H1 (cell line): Measurements from ENCODE around the gene CRYGA. TPM values are rescaled to one million over a fixed set of nuclear protein-coding genes. Genes with fewer than 3 reads are reported as not detected.

Experiments
- CTCF ChIA-PET: fragments of 300-600 bp; sonication (Branson Sonifier 250); formaldehyde crosslinking; loops from one replicate; lab custom pipeline; 2021; ENCODE audit not compliant: partially characterized antibody; lab: Charles Lee
- POLR2A ChIA-PET: fragments of 300-600 bp; sonication (Branson Sonifier 250); formaldehyde crosslinking; loops from one replicate; lab custom pipeline; 2021; ENCODE audit warnings: inconsistent platforms; ENCODE audit not compliant: partially characterized antibody; lab: Charles Lee
- DNase-seq, 2 experiments: peaks; one replicate each; pipeline versions ENCODE4 v3.0.0 to v3.0.0-alpha.2; 2010 to 2022; ENCODE audit warnings: low spot score in 2 of 2, low read depth in 1 of 2, mixed read lengths in 1 of 2
- FAIRE-seq: peaks from 2 replicates; lab custom pipeline; 2011; peaks lifted over from hg19 to GRCh38; lab: Jason Lieb, UNC
- H2AFZ ChIP-seq: 2 replicates; pipeline ENCODE4 v1.8.1; 2012; ENCODE audit warnings: low read length, inconsistent platforms
- H2AK5ac ChIP-seq: 2 replicates; pipeline ENCODE4 v1.6.1; 2013; ENCODE audit warnings: low read depth, low read length
- H2BK120ac ChIP-seq: replicated peaks from 2 replicates; pipeline ENCODE3; 2013; ENCODE audit warnings: low read depth, low read length, inconsistent platforms
- H2BK12ac ChIP-seq: 2 replicates; pipeline ENCODE4 v1.6.1; 2013; ENCODE audit warnings: low read depth, low read length
- H2BK15ac ChIP-seq: 2 replicates; pipeline ENCODE4 v1.6.1; 2013; ENCODE audit warnings: low read length
- H2BK20ac ChIP-seq: 2 replicates; pipeline ENCODE4 v1.6.1; 2013; ENCODE audit warnings: low read length
- H2BK5ac ChIP-seq: 2 replicates; pipeline ENCODE4 v1.6.1; 2013; ENCODE audit warnings: low read depth, low read length
- H3K14ac ChIP-seq: 2 replicates; pipeline ENCODE4 v1.6.1; 2013; ENCODE audit warnings: inconsistent platforms; ENCODE audit not compliant: insufficient read length
- H3K18ac ChIP-seq: 2 replicates; pipeline ENCODE4 v1.6.1; 2013; ENCODE audit warnings: low read length; ENCODE audit errors: extremely low read depth
- H3K23ac ChIP-seq: 2 replicates; pipeline ENCODE4 v1.6.1; 2013; ENCODE audit warnings: inconsistent platforms; ENCODE audit not compliant: insufficient read length
- H3K23me2 ChIP-seq: 2 replicates; pipeline ENCODE4 v1.6.1; 2013; ENCODE audit warnings: low read depth, low read length
- H3K27ac ChIP-seq: 2 replicates; pipeline ENCODE4 v1.6.1; 2011; ENCODE audit warnings: low read depth, low read length, inconsistent platforms
- H3K27me3 ChIP-seq, 4 experiments: replicated peaks in 1 of 4; 1 replicate in 1 of 4; 2 replicates in 3 of 4; pipeline versions ENCODE4 v1.6.1 to v1.8.1; 2011 to 2013; ENCODE audit warnings: low read length in 3 of 4, mild to moderate bottlenecking in 3 of 4, inconsistent platforms in 2 of 4, mixed read lengths in 2 of 4, moderate library complexity in 1 of 4; ENCODE audit not compliant: control insufficient read depth in 3 of 4, insufficient read depth in 3 of 4; ENCODE audit errors: extremely low read depth in 1 of 4
- H3K36me3 ChIP-seq, 4 experiments: 2 replicates each; pipeline versions ENCODE4 v1.6.1 to v1.8.1; 2011 to 2013; ENCODE audit warnings: mild to moderate bottlenecking in 4 of 4, low read length in 3 of 4, moderate library complexity in 2 of 4, control low read depth in 1 of 4, inconsistent platforms in 1 of 4; ENCODE audit not compliant: insufficient read depth in 4 of 4, control insufficient read depth in 2 of 4
- H3K4ac ChIP-seq: replicated peaks from 2 replicates; pipeline ENCODE3; 2013; ENCODE audit warnings: low read length, low read depth, mixed read lengths, inconsistent platforms; ENCODE audit not compliant: insufficient read length
- H3K4me1 ChIP-seq, 4 experiments: replicated peaks in 1 of 4; 1 replicate in 1 of 4; 2 replicates in 3 of 4; pipeline versions ENCODE4 v1.6.1 to v1.8.1; 2011 to 2013; ENCODE audit warnings: low read length in 3 of 4, inconsistent platforms in 2 of 4, mixed read lengths in 1 of 4; ENCODE audit not compliant: insufficient read depth in 4 of 4, control insufficient read depth in 3 of 4
- H3K4me2 ChIP-seq, 2 experiments: 2 replicates each; pipeline versions ENCODE4 v1.6.1 to v1.8.1; 2011 to 2013; ENCODE audit warnings: low read depth in 2 of 2, low read length in 2 of 2, control low read depth in 1 of 2, inconsistent platforms in 1 of 2, mild to moderate bottlenecking in 1 of 2; ENCODE audit not compliant: insufficient read depth in 1 of 2
- H3K4me3 ChIP-seq, 4 experiments: fragments of 200-600, 300-600 bp in 1 of 4; sonication (generic), shearing (Covaris generic), sonication (Bioruptor Twin) in 1 of 4; 2 replicates each; pipeline versions ENCODE4 v1.5.1 to v1.8.1; 2011 to 2016; ENCODE audit warnings: low read length in 4 of 4, low read depth in 3 of 4, control low read depth in 2 of 4, inconsistent platforms in 2 of 4, mild to moderate bottlenecking in 2 of 4, mixed read lengths in 1 of 4, moderate library complexity in 1 of 4; ENCODE audit not compliant: insufficient read depth in 2 of 4; ENCODE audit errors: extremely low read depth in 1 of 4
- H3K56ac ChIP-seq: replicated peaks from 2 replicates; pipeline ENCODE3; 2013; ENCODE audit warnings: low read depth, mild to moderate bottlenecking, mixed read lengths, low read length, inconsistent platforms; ENCODE audit not compliant: insufficient read length
- H3K79me1 ChIP-seq: 2 replicates; pipeline ENCODE4 v1.6.1; 2013; ENCODE audit warnings: low read depth, low read length, control low read depth
- H3K79me2 ChIP-seq, 2 experiments: 2 replicates each; pipeline versions ENCODE4 v1.6.1 to v1.8.1; 2012 to 2013; ENCODE audit warnings: low read length in 2 of 2, mild to moderate bottlenecking in 2 of 2, inconsistent platforms in 1 of 2; ENCODE audit not compliant: insufficient read depth in 2 of 2, control insufficient read depth in 1 of 2
- H3K9ac ChIP-seq, 4 experiments: replicated peaks in 1 of 4; 1 replicate in 1 of 4; 2 replicates in 3 of 4; pipeline versions ENCODE4 v1.6.1 to v1.8.1; 2011 to 2013; ENCODE audit warnings: low read depth in 3 of 4, low read length in 3 of 4, control low read depth in 2 of 4, mild to moderate bottlenecking in 2 of 4, moderate library complexity in 2 of 4, inconsistent platforms in 1 of 4; ENCODE audit errors: extremely low read depth in 1 of 4
- H3K9me3 ChIP-seq, 2 experiments: 2 replicates each; pipeline versions ENCODE4 v1.6.1 to v1.8.1; 2012 to 2013; ENCODE audit warnings: mild to moderate bottlenecking in 2 of 2, moderate library complexity in 2 of 2, control low read depth in 1 of 2, inconsistent platforms in 1 of 2, low read depth in 1 of 2, low read length in 1 of 2, mixed read lengths in 1 of 2; ENCODE audit not compliant: insufficient read depth in 2 of 2
- H4K20me1 ChIP-seq, 2 experiments: replicated peaks in 1 of 2; 2 replicates each; pipeline versions ENCODE3 to v1.8.1; 2011 to 2013; ENCODE audit warnings: inconsistent platforms in 2 of 2, low read length in 2 of 2, mild to moderate bottlenecking in 1 of 2; ENCODE audit not compliant: insufficient read depth in 2 of 2, control insufficient read depth in 1 of 2
- H4K5ac ChIP-seq: 2 replicates; pipeline ENCODE4 v1.6.1; 2013; ENCODE audit warnings: low read length, low read depth, mixed read lengths, inconsistent platforms; ENCODE audit not compliant: insufficient read length
- H4K8ac ChIP-seq: 2 replicates; pipeline ENCODE4 v1.8.0; 2013; ENCODE audit warnings: mild to moderate bottlenecking, moderate library complexity, low read length, inconsistent platforms; ENCODE audit not compliant: insufficient read depth; ENCODE audit errors: extremely low read depth
- H4K91ac ChIP-seq: replicated peaks from 2 replicates; pipeline ENCODE3; 2013; ENCODE audit warnings: low read length, mixed read lengths, inconsistent platforms; ENCODE audit not compliant: insufficient read length
- ATF3 ChIP-seq: IDR thresholded peaks from 2 replicates; pipeline ENCODE4 v1.6.1; 2011; ENCODE audit warnings: low read depth, mild to moderate bottlenecking, low read length; ENCODE audit not compliant: insufficient read depth
- CBX8 ChIP-seq: fragments of 300-800, 300-1000 bp; sonication (generic); IDR thresholded peaks from 2 replicates; pipeline ENCODE4 v1.7.1; 2016; ENCODE audit warnings: low read depth, low read length, borderline replicate concordance
- CREB1 ChIP-seq: IDR thresholded peaks from 2 replicates; pipeline ENCODE4 v1.6.1; 2012; ENCODE audit warnings: inconsistent platforms
- CTBP2 ChIP-seq: IDR thresholded peaks from 2 replicates; pipeline ENCODE4 v1.7.0; 2011; ENCODE audit warnings: borderline replicate concordance, mild to moderate bottlenecking, moderate library complexity, mixed read lengths, low read length; ENCODE audit not compliant: insufficient read depth, insufficient read length
- FOSL1 ChIP-seq: IDR thresholded peaks from 2 replicates; pipeline ENCODE4 v1.6.1; 2011; ENCODE audit warnings: mild to moderate bottlenecking, low read depth, low read length, moderate library complexity; ENCODE audit not compliant: insufficient read depth
- GABPA ChIP-seq: IDR thresholded peaks from 2 replicates; pipeline ENCODE4 v1.6.1; 2011; ENCODE audit warnings: mild to moderate bottlenecking, low read length, moderate library complexity, borderline replicate concordance; ENCODE audit not compliant: insufficient read depth
- KDM5A ChIP-seq: fragments of 200-600 bp; IDR thresholded peaks from 2 replicates; pipeline ENCODE4 v1.7.1; 2012; ENCODE audit warnings: mild to moderate bottlenecking, low read length, inconsistent platforms, mixed read lengths
- MAFK ChIP-seq: IDR thresholded peaks from 2 replicates; pipeline ENCODE4 v1.6.1; 2012; ENCODE audit warnings: low read depth, mild to moderate bottlenecking, improper control_type of control experiment, low read length
- MAX ChIP-seq: IDR thresholded peaks from 2 replicates; pipeline ENCODE4 v1.6.1; 2012; ENCODE audit warnings: inconsistent platforms
- NANOG ChIP-seq: IDR thresholded peaks from 2 replicates; pipeline ENCODE4 v1.6.1; 2011; ENCODE audit warnings: low read length, low read depth, mild to moderate bottlenecking, inconsistent platforms; ENCODE audit not compliant: insufficient read depth, poor library complexity, severe bottlenecking
- SAP30 ChIP-seq: fragments of 300-600 bp; sonication (generic); IDR thresholded peaks from 2 replicates; pipeline ENCODE4 v1.7.1; 2012; ENCODE audit warnings: low read length, moderate library complexity, mild to moderate bottlenecking, inconsistent platforms; ENCODE audit not compliant: insufficient read depth, insufficient replicate concordance
- SIX5 ChIP-seq: IDR thresholded peaks from 2 replicates; pipeline ENCODE4 v1.6.1; 2011; ENCODE audit warnings: mild to moderate bottlenecking, low read depth, low read length
- SRF ChIP-seq: IDR thresholded peaks from 2 replicates; pipeline ENCODE4 v1.6.1; 2011; ENCODE audit warnings: mild to moderate bottlenecking, low read depth, low read length, moderate library complexity
- YY1 ChIP-seq: IDR thresholded peaks from 2 replicates; pipeline ENCODE4 v1.6.1; 2011; ENCODE audit warnings: low read depth, mild to moderate bottlenecking, low read length
- WGBS, 2 experiments: shearing (Covaris generic) in 1 of 2; methylation state at CpG; one replicate each; pipeline versions ENCODE4 v1.1.6 to v1.1.7; 2013 to 2015; ENCODE audit warnings: low lambda C conversion rate in 2 of 2, mixed read lengths in 2 of 2, inconsistent platforms in 1 of 2, low coverage in 1 of 2, missing lambda C conversion rate in 1 of 2; ENCODE audit not compliant: insufficient replicate concordance in 2 of 2, insufficient coverage in 1 of 2, insufficient read length in 1 of 2; ENCODE audit errors: extremely low coverage in 1 of 2, missing lambda C conversion rate in 1 of 2; 5-methylcytosine and 5-hydroxymethylcytosine counted together
- polyA plus RNA-seq, 7 experiments: library from polyadenylated mRNA; depleted of rRNA in 3 of 7; stranded (reverse) in 5 of 7; unstranded in 2 of 7; fragments of >200 nt in 5 of 7; fragments of 200-250 nt in 2 of 7; gene quantifications; 1 replicate in 5 of 7; 2 replicates in 1 of 7; 4 replicates in 1 of 7; pipeline versions ENCODE4 v1.2.1 to v1.2.3, GENCODE V29; 2011 to 2013; ENCODE audit warnings: missing spikeins in 2 of 7, mixed read lengths in 2 of 7
- total RNA-seq: library from RNA; stranded (reverse); fragmentation: NEBNext Ultra II Directional; extraction: Animal tissue kit (Norgen Biotek cat#: 25700); gene quantifications from 2 replicates; pipeline ENCODE4 v1.2.1, GENCODE V29; 2021

CRYGA gene
- total and polyA plus RNA-seq, 2 of the 8 experiments (the other 6 are each of a cell fraction or from before 2014, with no cell fraction given): not detected

- Histone ChIP-seq H2BK12ac (no peak overlapping the region), H3K4me2 (no peak overlapping the region), H3K4me3 (no peak overlapping the region), H3K56ac (no peak overlapping the region), H3K23ac (no peak overlapping the region), H4K20me1 (no peaks in the 10 kb centered on the region), H3K18ac (no peak overlapping the region), H3K4ac (no peak overlapping the region), H3K79me1 (no peaks in the 10 kb centered on the region), H2BK15ac (no peak overlapping the region), H4K91ac (no peak overlapping the region), H2BK20ac (no peak overlapping the region), H3K9ac (no peak overlapping the region), H3K79me2 (no peaks in the 10 kb centered on the region), H2AK5ac (no peak overlapping the region), H3K23me2 (no peaks in the 10 kb centered on the region), H2BK5ac (no peak overlapping the region), H4K8ac (no peak overlapping the region), H3K14ac (no peak overlapping the region), H3K4me1 (no peaks in the 10 kb centered on the region), H3K27me3 (no peaks in the 10 kb centered on the region), H2BK120ac (no peak overlapping the region), H3K9me3 (no peaks in the 10 kb centered on the region), H2AFZ (no peak overlapping the region), H3K27ac (no peak overlapping the region), H3K36me3 (no peaks in the 10 kb centered on the region), H4K5ac (no peak overlapping the region)
- whole genome bisulfite sequencing, 2 experiments: 95% methylated on average over 3 of the region's 3 CpGs; no CpG with 5 or more reads in 1 of the 2 experiments
- DNase-seq: no peak
- no peak for FAIRE-seq
- CTCF ChIA-PET: interaction anchor here (1.2 kb wide), 1 partner anchor 16 kb away, joined by 4 read pairs; no protein-coding TSS in a partner anchor
- POLR2A ChIA-PET: no interaction called here
- TF ChIP-seq YY1 (no peak), CBX8 (no peak), SAP30 (no peak), NANOG (no peak), SRF (no peak), FOSL1 (no peak), CTBP2 (no peak), SIX5 (no peak), GABPA (no peak), MAFK (no peak), CREB1 (no peak), KDM5A (no peak), MAX (no peak), ATF3 (no peak)
These were observed 44.5 kb downstream of the CRYGA start for GRCh38 chr2:208118918-208119317.
